ENCODE data around the gene COL4A1. TPM values are rescaled to one million over a fixed set of nuclear protein-coding genes. Genes with fewer than 3 reads are reported as not detected.

COL4A1 gene
- total RNA-seq, 2 donors from 2014 or later = 80.4 to 253 TPM

GRCh38 chr13:110194451-110194850, 112.5 kb downstream of the COL4A1 start:
- 66 to 67% methylated on average over 8 of the region's 8 CpGs for WGBS, 2 donors
- Histone ChIP-seq H3K27me3 (no peaks in the 10 kb centered on the region), H3K27ac (no peak overlapping the region), H3K4me3 (no peak overlapping the region), H3K4me1 (no peaks in the 10 kb centered on the region), H3K9me3 (no peaks in the 10 kb centered on the region), H3K36me3 (replicated peaks in 1 of 2; ENCODE audit: insufficient read depth in 1 of 2, low read depth in 2 of 2) (no peaks in the 10 kb centered on the region)
- no peak for ATAC-seq
- DNase-seq = no peak
- intact Hi-C loops (cut with DNase I) = no loop called here
- no peak for TF ChIP-seq CTCF (IDR thresholded peaks at IDR 0.05)
- TF ChIP-seq POLR2A (IDR thresholded peaks at IDR 0.05) = no peak

- intact Hi-C loops (cut with DNase I) = no loop called here
- DNase-seq = no peak
- no peak for ATAC-seq
- Histone ChIP-seq H3K4me1 (peaks cover under 1% of the 10 kb centered on the region), H3K27me3 (no peaks in the 10 kb centered on the region), H3K4me3 (no peak overlapping the region), H3K9me3 (no peaks in the 10 kb centered on the region), H3K36me3 (replicated peaks in 1 of 2; ENCODE audit: insufficient read depth in 1 of 2, low read depth in 2 of 2) (no peaks in the 10 kb centered on the region), H3K27ac (no peak overlapping the region)
- TF ChIP-seq CTCF (IDR thresholded peaks at IDR 0.05) = no peak
- TF ChIP-seq POLR2A (IDR thresholded peaks at IDR 0.05) = no peak
- WGBS, 2 donors = 68 to 81% methylated on average over 8 to 10 of the region's 10 CpGs
These were observed 113.5 kb downstream of the COL4A1 start for GRCh38 chr13:110193491-110193890.

GRCh38 chr13:110192472-110192871, 114.5 kb downstream of the COL4A1 start:
- Histone ChIP-seq H3K4me1 (peaks cover 7% of the 10 kb centered on the region), H3K9me3 (no peaks in the 10 kb centered on the region), H3K27me3 (no peaks in the 10 kb centered on the region), H3K27ac (no peak overlapping the region), H3K36me3 (replicated peaks in 1 of 2; ENCODE audit: insufficient read depth in 1 of 2, low read depth in 2 of 2) (no peaks in the 10 kb centered on the region), H3K4me3 (no peak overlapping the region)
- TF ChIP-seq CTCF (IDR thresholded peaks at IDR 0.05) = no peak
- no peak for TF ChIP-seq POLR2A (IDR thresholded peaks at IDR 0.05)
- DNase-seq (no peak), ATAC-seq (no peak)
- intact Hi-C loops (cut with DNase I) = no loop called here
- 58 to 73% methylated on average over 5 of the region's 5 CpGs for WGBS, 2 donors

GRCh38 chr13:110187641-110188161, 119.3 kb downstream of the COL4A1 start:
- no peaks in the 10 kb centered on the region for H3K36me3 ChIP-seq (replicated peaks in 1 of 2; ENCODE audit: insufficient read depth in 1 of 2, low read depth in 2 of 2)
- intact Hi-C loops (cut with DNase I) = no loop called here
- peak; percentile 61 to 72 (median 65) for DNase-seq
- peak in 2 of 3 donors; percentile 35 to 59 for TF ChIP-seq POLR2A (IDR thresholded peaks at IDR 0.05)
- TF ChIP-seq CTCF (IDR thresholded peaks at IDR 0.05) = no peak
- H3K4me3 ChIP-seq = no peak overlapping the region
- WGBS, 2 donors = 21 to 50% methylated on average over 5 of the region's 5 CpGs
- H3K4me1 ChIP-seq = peaks cover 26% of the 10 kb centered on the region
- H3K27ac ChIP-seq = peak overlapping the region; percentile 37 to 78 (median 54)
- no peaks in the 10 kb centered on the region for H3K27me3 ChIP-seq
- peak; percentile 74 for ATAC-seq
- no peaks in the 10 kb centered on the region for H3K9me3 ChIP-seq

- intact Hi-C loops (cut with DNase I) = no loop called here
- Histone ChIP-seq H3K27ac (peak overlapping the region; percentile 45 to 78 (median 66)), H3K27me3 (no peaks in the 10 kb centered on the region)
These were observed 120.6 kb downstream of the COL4A1 start for GRCh38 chr13:110186231-110186855.

More at GRCh38 chr13:110186231-110186855, 120.6 kb downstream of the COL4A1 start:
- H3K9me3 ChIP-seq = no peaks in the 10 kb centered on the region
- H3K36me3 ChIP-seq (replicated peaks in 1 of 2; ENCODE audit: insufficient read depth in 1 of 2, low read depth in 2 of 2) = no peaks in the 10 kb centered on the region
- peaks cover 26% of the 10 kb centered on the region for H3K4me1 ChIP-seq
- WGBS, 2 donors = 41 to 53% methylated on average over 6 to 10 of the region's 10 CpGs
- TF ChIP-seq POLR2A (IDR thresholded peaks at IDR 0.05) = no peak
- no peak for TF ChIP-seq CTCF (IDR thresholded peaks at IDR 0.05)
- DNase-seq = peak; percentile 18 to 40 (median 32)
- peak; percentile 80 for ATAC-seq
- no peak overlapping the region for H3K4me3 ChIP-seq
